ENCODE results near the gene CDCA3. TPM values are rescaled to one million over a fixed set of nuclear protein-coding genes. Genes with fewer than 3 reads are reported as not detected.
"Not testable (repeated sequence)": the region's sequence is repeated elsewhere in the genome, so short reads cannot be mapped to it uniquely, and the experiment has no call there.

The CDCA3 gene
- total RNA-seq, 6 donors from 2014 or later = 0.39 to 10.3 (median 2.8) TPM; not detected in 1

- no peak for ATAC-seq (ENCODE audit: low FRiP score in 2 of 2)
- Histone ChIP-seq H3K36me3 (no peaks in the 10 kb centered on the region), H3K27me3 (no peaks in the 10 kb centered on the region), H3K4me1 (peaks cover 8 to 23% (median 11%) of the 10 kb centered on the region in 4 donors), H3K4me3 (no peak overlapping the region), H3K9me3 (no peaks in the 10 kb centered on the region), H3K27ac (no peak overlapping the region)
- DNase-seq = no peak
- WGBS, 2 donors = 70 to 80% methylated on average over 3 of the region's 3 CpGs
- TF ChIP-seq EP300 (IDR thresholded peaks at IDR 0.05) = no peak
- no peak for TF ChIP-seq CTCF (IDR thresholded peaks at IDR 0.05)
- no peak for TF ChIP-seq POLR2AphosphoS5 (IDR thresholded peaks at IDR 0.05)
- no peak for TF ChIP-seq POLR2A (IDR thresholded peaks at IDR 0.05)
Measured at GRCh38 chr12:6894321-6894720, 43.2 kb upstream of the CDCA3 start.

- not testable (repeated sequence) for ATAC-seq (ENCODE audit: low FRiP score in 2 of 2); H3K27ac ChIP-seq; DNase-seq; H3K36me3 ChIP-seq; H3K27me3 ChIP-seq; H3K4me3 ChIP-seq; H3K9me3 ChIP-seq
- 96% methylated on average over 3 of the region's 3 CpGs for WGBS, 2 donors
- H3K4me1 ChIP-seq = peaks cover 8 to 23% (median 13%) of the 10 kb centered on the region in 4 donors
Measured at GRCh38 chr12:6892683-6893082, 41.6 kb upstream of the CDCA3 start.

DNA sequence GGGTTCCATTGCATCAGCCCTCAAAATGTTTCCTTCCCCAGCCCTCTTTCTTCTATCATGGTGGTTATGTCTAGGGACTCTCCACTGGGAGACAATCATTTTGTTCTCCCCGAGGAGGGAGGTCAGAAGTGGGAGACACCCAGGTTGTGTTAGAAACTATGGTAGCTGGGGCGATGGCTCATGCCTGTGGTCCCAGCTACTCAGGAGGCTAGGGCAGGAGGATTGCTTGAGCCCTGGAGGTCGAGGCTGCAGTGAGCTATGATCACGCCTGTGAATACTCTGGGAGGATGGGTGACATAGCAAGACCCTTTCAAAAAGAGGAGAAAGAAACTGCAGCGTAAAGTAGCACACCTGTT lies 40.5 kb upstream of the CDCA3 start:
- WGBS, 2 donors = 82 to 85% methylated on average over 5 of the region's 5 CpGs

GRCh38 chr12:6890789-6891645 lies 39.9 kb upstream of the CDCA3 start:
- Histone ChIP-seq H3K9me3 (no peaks in the 10 kb centered on the region), H3K4me3 (peak overlapping the region in 3 of 4 donors; percentile 35 to 59 (median 52)), H3K27me3 (no peaks in the 10 kb centered on the region), H3K27ac (peak overlapping the region; percentile 88 to 96 (median 92)), H3K4me1 (peaks cover 8 to 30% (median 17%) of the 10 kb centered on the region in 4 donors), H3K36me3 (no peaks in the 10 kb centered on the region)
- TF ChIP-seq POLR2AphosphoS5 (IDR thresholded peaks at IDR 0.05) (peak; percentile 79 to 92), POLR2A (IDR thresholded peaks at IDR 0.05) (peak in 3 of 4 donors; percentile 58 to 83 (median 72)), EP300 (IDR thresholded peaks at IDR 0.05) (peak in 1 of 4 donors; percentile 42), CTCF (IDR thresholded peaks at IDR 0.05) (peak; percentile 76 to 98 (median 96))
- peak; percentile 97 to 99 for ATAC-seq (ENCODE audit: low FRiP score in 2 of 2)
- DNase-seq = peak; percentile 99 to 100
- WGBS, 2 donors = 2% methylated on average over 29 to 39 of the region's 68 CpGs

More for the DNA sequence above, 40.5 kb upstream of the CDCA3 start:
- H3K36me3 ChIP-seq = no peaks in the 10 kb centered on the region
- peak overlapping the region in 3 of 4 donors; percentile 35 to 59 (median 52) for H3K4me3 ChIP-seq
- H3K27ac ChIP-seq = peak overlapping the region; percentile 88 to 96 (median 92)
- TF ChIP-seq CTCF (IDR thresholded peaks at IDR 0.05) (no peak), POLR2A (IDR thresholded peaks at IDR 0.05) (no peak), EP300 (IDR thresholded peaks at IDR 0.05) (no peak), POLR2AphosphoS5 (IDR thresholded peaks at IDR 0.05) (no peak)
- H3K27me3 ChIP-seq = no peaks in the 10 kb centered on the region
- ATAC-seq (ENCODE audit: low FRiP score in 2 of 2) (no peak), DNase-seq (no peak)
- H3K9me3 ChIP-seq = no peaks in the 10 kb centered on the region
- H3K4me1 ChIP-seq = peaks cover 8 to 30% (median 17%) of the 10 kb centered on the region in 4 donors

GRCh38 chr12:6889775-6890573 lies 38.9 kb upstream of the CDCA3 start:
- not testable (repeated sequence) for H3K27me3 ChIP-seq; H3K36me3 ChIP-seq; H3K9me3 ChIP-seq; ATAC-seq (ENCODE audit: low FRiP score in 2 of 2)
- Histone ChIP-seq H3K4me3 (peak overlapping the region in 1 of 4 donors; percentile 59), H3K27ac (peak overlapping the region; percentile 78 to 96 (median 91)), H3K4me1 (peaks cover 8 to 30% (median 17%) of the 10 kb centered on the region in 4 donors)
- DNase-seq = peak in 1 of 2 donors; percentile 54
- WGBS, 2 donors = 82 to 89% methylated on average over 21 of the region's 21 CpGs

- H3K36me3 ChIP-seq = peaks cover 0 to 14% (median 9%) of the 10 kb centered on the region in 4 donors
- not testable (repeated sequence) for ATAC-seq (ENCODE audit: low FRiP score in 2 of 2)
Measured at GRCh38 chr12:6888794-6889193, 37.7 kb upstream of the CDCA3 start.

More at GRCh38 chr12:6888794-6889193, 37.7 kb upstream of the CDCA3 start:
- H3K9me3 ChIP-seq, H3K27me3 ChIP-seq, H3K4me3 ChIP-seq, DNase-seq: not testable (repeated sequence)
- peak overlapping the region in 1 of 4 donors; percentile 76 for H3K27ac ChIP-seq
- H3K4me1 ChIP-seq = peaks cover 8 to 30% (median 17%) of the 10 kb centered on the region in 4 donors
- 75 to 76% methylated on average over 7 of the region's 7 CpGs for WGBS, 2 donors

All from upper lobe of left lung (tissue), 6 donors.